Caco-2 (cell line): ENCODE results near the gene TOPAZ1. TPM values are rescaled to one million over a fixed set of nuclear protein-coding genes. Genes with fewer than 3 reads are reported as not detected.

Source experiments
- BruUV-seq: library from RNA; stranded (reverse); fragments of 400-500 nt; replicated peaks from 2 replicates; lab custom pipeline; 2021; lab: Mats Ljungman, UMichigan
- CTCF ChIA-PET: fragments of 300-600 bp; sonication (Branson Sonifier 250); formaldehyde crosslinking; loops from one replicate; lab custom pipeline; 2022; ENCODE audit warnings: antibody characterized with exemption; lab: Charles Lee
- POLR2A ChIA-PET: fragments of 300-600 bp; sonication (Branson Sonifier 250); formaldehyde crosslinking; loops from one replicate; lab custom pipeline; 2022; ENCODE audit warnings: antibody characterized with exemption; lab: Charles Lee
- DNase-seq, 2 experiments: peaks; one replicate each; pipeline versions ENCODE4 v3.0.0 to v3.0.0-alpha.2; 2020 to 2022
- H3K27me3 ChIP-seq: replicated peaks from 2 replicates; pipeline ENCODE4 v1.6.0; 2011; ENCODE audit warnings: low read length; ENCODE audit not compliant: control insufficient read depth, insufficient read depth
- H3K36me3 ChIP-seq: 2 replicates; pipeline ENCODE4 v1.5.1; 2011; ENCODE audit warnings: low read length; ENCODE audit not compliant: control insufficient read depth, insufficient read depth
- H3K4me1 ChIP-seq: fragments of 250-450 bp; sonication (Bioruptor Pico); 2 replicates; pipeline ENCODE4 v1.5.1; 2020; ENCODE audit warnings: mild to moderate bottlenecking
- H3K4me3 ChIP-seq: 2 replicates; pipeline ENCODE4 v1.5.1; 2011; ENCODE audit warnings: low read depth, mild to moderate bottlenecking, control low read depth, low read length
- H3K9me3 ChIP-seq: fragments of 250-450 bp; sonication (Bioruptor Pico); 2 replicates; pipeline ENCODE4 v1.5.1; 2020; ENCODE audit warnings: mild to moderate bottlenecking, moderate library complexity
- H3K27ac Mint-ChIP-seq: one replicate; pipeline ENCODE4 v1.8.0; 2022; ENCODE audit warnings: mixed read lengths; ENCODE audit not compliant: unreplicated experiment
- H3K27me3 Mint-ChIP-seq: one replicate; pipeline ENCODE4 v1.8.0; 2022; ENCODE audit warnings: mixed read lengths; ENCODE audit not compliant: insufficient read depth, unreplicated experiment
- H3K36me3 Mint-ChIP-seq: one replicate; pipeline ENCODE4 v1.8.0; 2022; ENCODE audit warnings: mild to moderate bottlenecking, mixed read lengths; ENCODE audit not compliant: insufficient read depth, unreplicated experiment
- H3K4me1 Mint-ChIP-seq: one replicate; pipeline ENCODE4 v1.8.0; 2022; ENCODE audit warnings: low read depth, mixed read lengths; ENCODE audit not compliant: unreplicated experiment
- H3K4me3 Mint-ChIP-seq: one replicate; pipeline ENCODE4 v1.8.0; 2022; ENCODE audit warnings: mild to moderate bottlenecking, moderate library complexity, mixed read lengths; ENCODE audit not compliant: unreplicated experiment
- H3K9me3 Mint-ChIP-seq: one replicate; pipeline ENCODE4 v1.8.0; 2022; ENCODE audit warnings: mixed read lengths; ENCODE audit not compliant: unreplicated experiment
- CTCF ChIP-seq, 2 experiments: fragments of 200-600 bp in 1 of 2; IDR thresholded peaks; 1 replicate in 1 of 2; 2 replicates in 1 of 2; pipeline versions ENCODE4 v1.5.1 to v1.8.0; 2011 to 2022; ENCODE audit warnings: antibody characterized with exemption in 1 of 2, control low read depth in 1 of 2, inconsistent platforms in 1 of 2, low read depth in 1 of 2, low read length in 1 of 2, mild to moderate bottlenecking in 1 of 2, moderate library complexity in 1 of 2; ENCODE audit not compliant: insufficient read depth in 1 of 2, severe bottlenecking in 1 of 2, unreplicated experiment in 1 of 2
- intact Hi-C: fragments of 100-400 bp; cut with micrococcal nuclease; formaldehyde crosslinking; loops from one replicate; pipeline ENCODE4 v1.10.0; 2022; ENCODE audit not compliant: unreplicated experiment
- total RNA-seq: library from RNA; stranded (reverse); gene quantifications from 2 replicates; pipeline ENCODE4 v1.2.3, GENCODE V29; 2022

TOPAZ1 gene
- total RNA-seq, 1 experiment from 2014 or later: not detected

- H3K9me3 ChIP-seq: no peaks in the 10 kb centered on the region
- Mint-ChIP-seq H3K27me3 (peaks cover 6% of the 10 kb centered on the region), H3K4me1 (no peaks in the 10 kb centered on the region), H3K9me3 (no peaks in the 10 kb centered on the region), H3K27ac (no peak overlapping the region), H3K36me3 (no peaks in the 10 kb centered on the region), H3K4me3 (no peak overlapping the region)
- H3K4me3 ChIP-seq: no peak overlapping the region
- no peaks in the 10 kb centered on the region for H3K36me3 ChIP-seq
- no peaks in the 10 kb centered on the region for H3K4me1 ChIP-seq
- CTCF ChIA-PET: no interaction called here
- TF ChIP-seq CTCF (IDR thresholded peaks at IDR 0.05; ENCODE audit: insufficient read depth in 1 of 2, low read depth in 1 of 2, low read length in 1 of 2, severe bottlenecking in 1 of 2, unreplicated experiment in 1 of 2): no peak
- H3K27me3 ChIP-seq: no peaks in the 10 kb centered on the region
- DNase-seq: no peak
- intact Hi-C loops: no loop called here
- BruUV-seq: no TSS peak
- POLR2A ChIA-PET: no interaction called here
Observed at GRCh38 chr3:44292276-44292675, 50.6 kb downstream of the TOPAZ1 start.

GRCh38 chr3:44292947-44293346 is 51.3 kb downstream of the TOPAZ1 start:
- no peaks in the 10 kb centered on the region for H3K9me3 ChIP-seq
- POLR2A ChIA-PET: no interaction called here
- no peaks in the 10 kb centered on the region for H3K4me1 Mint-ChIP-seq
- H3K27ac Mint-ChIP-seq: no peak overlapping the region
- H3K27me3 Mint-ChIP-seq: peaks cover 12% of the 10 kb centered on the region
- H3K4me3 ChIP-seq: no peak overlapping the region
- CTCF ChIA-PET: no interaction called here
- no peak for TF ChIP-seq CTCF (IDR thresholded peaks at IDR 0.05; ENCODE audit: insufficient read depth in 1 of 2, low read depth in 1 of 2, low read length in 1 of 2, severe bottlenecking in 1 of 2, unreplicated experiment in 1 of 2)
- H3K27me3 ChIP-seq: no peaks in the 10 kb centered on the region
- no peak overlapping the region for H3K4me3 Mint-ChIP-seq
- no TSS peak for BruUV-seq
- H3K36me3 ChIP-seq: no peaks in the 10 kb centered on the region
- H3K36me3 Mint-ChIP-seq: no peaks in the 10 kb centered on the region
- no peaks in the 10 kb centered on the region for H3K4me1 ChIP-seq
- H3K9me3 Mint-ChIP-seq: no peaks in the 10 kb centered on the region
- DNase-seq: no peak
- intact Hi-C loops: no loop called here

GRCh38 chr3:44297255-44297654 is 55.6 kb downstream of the TOPAZ1 start:
- POLR2A ChIA-PET: no interaction called here

More at GRCh38 chr3:44297255-44297654, 55.6 kb downstream of the TOPAZ1 start:
- DNase-seq: no peak
- no peak for TF ChIP-seq CTCF (IDR thresholded peaks at IDR 0.05; ENCODE audit: insufficient read depth in 1 of 2, low read depth in 1 of 2, low read length in 1 of 2, severe bottlenecking in 1 of 2, unreplicated experiment in 1 of 2)
- H3K27me3 ChIP-seq: no peaks in the 10 kb centered on the region
- no peaks in the 10 kb centered on the region for H3K9me3 ChIP-seq
- no peak overlapping the region for H3K4me3 ChIP-seq
- BruUV-seq: no TSS peak
- CTCF ChIA-PET: no interaction called here
- Mint-ChIP-seq H3K4me3 (no peak overlapping the region), H3K27me3 (peaks cover 17% of the 10 kb centered on the region), H3K36me3 (no peaks in the 10 kb centered on the region), H3K9me3 (no peaks in the 10 kb centered on the region), H3K27ac (no peak overlapping the region), H3K4me1 (no peaks in the 10 kb centered on the region)
- no peaks in the 10 kb centered on the region for H3K4me1 ChIP-seq
- H3K36me3 ChIP-seq: no peaks in the 10 kb centered on the region
- intact Hi-C loops: no loop called here
